Measurements from ENCODE around the gene SHPK. TPM values are rescaled to one million over a fixed set of nuclear protein-coding genes. Genes with fewer than 3 reads are reported as not detected.

SHPK gene
- total RNA-seq, 5 donors from 2014 or later (not counting 1 experiment from before 2014, with no cell fraction given): 6.4 to 12.3 (median 10.5) TPM

GRCh38 chr17:3663102-3664011 lies 27.3 kb upstream of the SHPK start:
- WGBS (ENCODE audit: insufficient coverage): 95% methylated on average over 31 of the region's 33 CpGs
- Mint-ChIP-seq H3K4me3 (no peak overlapping the region), H3K36me3 (no peaks in the 10 kb centered on the region), H3K9me3 (no peaks in the 10 kb centered on the region), H3K27ac (no peak overlapping the region), H3K27me3 (no peaks in the 10 kb centered on the region), H3K4me1 (peaks cover 8 to 19% (median 14%) of the 10 kb centered on the region in 3 donors)
- ATAC-seq (replicated peaks in 1 of 4) (no peak), DNase-seq (no peak)
- Histone ChIP-seq H3K27me3 (replicated peaks in 1 of 2; ENCODE audit: control insufficient read depth in 2 of 2, extremely low read depth in 1 of 2, insufficient read depth in 2 of 2, low read length in 1 of 2) (no peaks in the 10 kb centered on the region), H3K36me3 (ENCODE audit: control insufficient read depth in 2 of 2, extremely low read depth in 1 of 2, insufficient read depth in 1 of 2, low read length in 1 of 2) (peaks cover 3% of the 10 kb centered on the region in 2 donors), H3K9me3 (no peaks in the 10 kb centered on the region), H3K4me3 (ENCODE audit: control insufficient read depth in 1 of 2, extremely low read depth in 1 of 2, low read length in 1 of 2) (no peak overlapping the region), H3K27ac (ENCODE audit: low read length) (no peak overlapping the region), H3K4me1 (ENCODE audit: control insufficient read depth in 1 of 2, extremely low read depth in 1 of 2, insufficient read depth in 2 of 2, low read length in 2 of 2) (peaks cover 0 to 12% of the 10 kb centered on the region in 2 experiments)
- POLR2A ChIA-PET: no interaction called here
- CTCF ChIA-PET: interaction anchor here in 1 of 2 donors (1.4 kb wide), 1 partner anchor 27 kb away, joined by 3 read pairs; the partner anchor contains the start of genes CTNS and SHPK

- no peak for DNase-seq
- Histone ChIP-seq H3K4me1 (ENCODE audit: control insufficient read depth in 1 of 2, extremely low read depth in 1 of 2, insufficient read depth in 2 of 2, low read length in 2 of 2) (no peaks in the 10 kb centered on the region), H3K36me3 (ENCODE audit: control insufficient read depth in 2 of 2, extremely low read depth in 1 of 2, insufficient read depth in 1 of 2, low read length in 1 of 2) (peaks cover 3% of the 10 kb centered on the region in 2 donors), H3K4me3 (ENCODE audit: control insufficient read depth in 1 of 2, extremely low read depth in 1 of 2, low read length in 1 of 2) (no peak overlapping the region), H3K9me3 (no peaks in the 10 kb centered on the region), H3K27me3 (replicated peaks in 1 of 2; ENCODE audit: control insufficient read depth in 2 of 2, extremely low read depth in 1 of 2, insufficient read depth in 2 of 2, low read length in 1 of 2) (no peaks in the 10 kb centered on the region), H3K27ac (ENCODE audit: low read length) (no peak overlapping the region)
- ATAC-seq (replicated peaks in 1 of 4): no peak
- H3K9me3 Mint-ChIP-seq: no peaks in the 10 kb centered on the region
- 96% methylated on average over 22 of the region's 23 CpGs for WGBS (ENCODE audit: insufficient coverage)
- no peak overlapping the region for H3K27ac Mint-ChIP-seq
- no peaks in the 10 kb centered on the region for H3K27me3 Mint-ChIP-seq
- peaks cover 0 to 3% (median 0%) of the 10 kb centered on the region in 3 donors for H3K4me1 Mint-ChIP-seq
- H3K4me3 Mint-ChIP-seq: no peak overlapping the region
- no peaks in the 10 kb centered on the region for H3K36me3 Mint-ChIP-seq
- POLR2A ChIA-PET: no interaction called here
- CTCF ChIA-PET: no interaction called here
Measured at GRCh38 chr17:3660311-3660891, 24.4 kb upstream of the SHPK start.

GRCh38 chr17:3659541-3660111 lies 23.6 kb upstream of the SHPK start:
- no peaks in the 10 kb centered on the region for H3K4me1 Mint-ChIP-seq
- H3K27me3 Mint-ChIP-seq: no peaks in the 10 kb centered on the region
- Histone ChIP-seq H3K4me1 (ENCODE audit: control insufficient read depth in 1 of 2, extremely low read depth in 1 of 2, insufficient read depth in 2 of 2, low read length in 2 of 2) (no peaks in the 10 kb centered on the region), H3K9me3 (no peaks in the 10 kb centered on the region), H3K27ac (ENCODE audit: low read length) (no peak overlapping the region), H3K27me3 (replicated peaks in 1 of 2; ENCODE audit: control insufficient read depth in 2 of 2, extremely low read depth in 1 of 2, insufficient read depth in 2 of 2, low read length in 1 of 2) (no peaks in the 10 kb centered on the region), H3K4me3 (ENCODE audit: control insufficient read depth in 1 of 2, extremely low read depth in 1 of 2, low read length in 1 of 2) (no peak overlapping the region), H3K36me3 (ENCODE audit: control insufficient read depth in 2 of 2, extremely low read depth in 1 of 2, insufficient read depth in 1 of 2, low read length in 1 of 2) (peaks cover 3 to 7% of the 10 kb centered on the region in 2 donors)
- H3K9me3 Mint-ChIP-seq: no peaks in the 10 kb centered on the region
- CTCF ChIA-PET: no interaction called here
- no peak overlapping the region for H3K4me3 Mint-ChIP-seq
- DNase-seq (no peak), ATAC-seq (replicated peaks in 1 of 4) (no peak)
- no peak overlapping the region for H3K27ac Mint-ChIP-seq
- H3K36me3 Mint-ChIP-seq: no peaks in the 10 kb centered on the region
- POLR2A ChIA-PET: no interaction called here
- WGBS (ENCODE audit: insufficient coverage): 94% methylated on average over 9 of the region's 22 CpGs

GRCh38 chr17:3658784-3659449 lies 22.9 kb upstream of the SHPK start:
- CTCF ChIA-PET: no interaction called here
- H3K27ac Mint-ChIP-seq: no peak overlapping the region
- Histone ChIP-seq H3K4me3 (ENCODE audit: control insufficient read depth in 1 of 2, extremely low read depth in 1 of 2, low read length in 1 of 2) (no peak overlapping the region), H3K27ac (ENCODE audit: low read length) (no peak overlapping the region), H3K27me3 (replicated peaks in 1 of 2; ENCODE audit: control insufficient read depth in 2 of 2, extremely low read depth in 1 of 2, insufficient read depth in 2 of 2, low read length in 1 of 2) (no peaks in the 10 kb centered on the region), H3K9me3 (no peaks in the 10 kb centered on the region), H3K36me3 (ENCODE audit: control insufficient read depth in 2 of 2, extremely low read depth in 1 of 2, insufficient read depth in 1 of 2, low read length in 1 of 2) (peaks cover 3 to 7% of the 10 kb centered on the region in 2 donors), H3K4me1 (ENCODE audit: control insufficient read depth in 1 of 2, extremely low read depth in 1 of 2, insufficient read depth in 2 of 2, low read length in 2 of 2) (no peaks in the 10 kb centered on the region)
- H3K4me3 Mint-ChIP-seq: no peak overlapping the region
- POLR2A ChIA-PET: no interaction called here
- H3K4me1 Mint-ChIP-seq: no peaks in the 10 kb centered on the region
- no peaks in the 10 kb centered on the region for H3K9me3 Mint-ChIP-seq
- DNase-seq (no peak), ATAC-seq (replicated peaks in 1 of 4) (no peak)
- no peaks in the 10 kb centered on the region for H3K36me3 Mint-ChIP-seq
- 83% methylated on average over 21 of the region's 22 CpGs for WGBS (ENCODE audit: insufficient coverage)
- no peaks in the 10 kb centered on the region for H3K27me3 Mint-ChIP-seq

GRCh38 chr17:3657874-3658783 lies 22.1 kb upstream of the SHPK start:
- ChIA-PET CTCF (no interaction called here), POLR2A (no interaction called here)
- Mint-ChIP-seq H3K36me3 (no peaks in the 10 kb centered on the region), H3K9me3 (no peaks in the 10 kb centered on the region), H3K27me3 (no peaks in the 10 kb centered on the region), H3K4me1 (no peaks in the 10 kb centered on the region), H3K27ac (no peak overlapping the region), H3K4me3 (no peak overlapping the region)
- H3K27me3 ChIP-seq (replicated peaks in 1 of 2; ENCODE audit: control insufficient read depth in 2 of 2, extremely low read depth in 1 of 2, insufficient read depth in 2 of 2, low read length in 1 of 2): no peaks in the 10 kb centered on the region
- ATAC-seq (replicated peaks in 1 of 4): no peak
- H3K9me3 ChIP-seq: no peaks in the 10 kb centered on the region
- DNase-seq: no peak
- peaks cover 3 to 7% of the 10 kb centered on the region in 2 donors for H3K36me3 ChIP-seq (ENCODE audit: control insufficient read depth in 2 of 2, extremely low read depth in 1 of 2, insufficient read depth in 1 of 2, low read length in 1 of 2)
- H3K4me1 ChIP-seq (ENCODE audit: control insufficient read depth in 1 of 2, extremely low read depth in 1 of 2, insufficient read depth in 2 of 2, low read length in 2 of 2): no peaks in the 10 kb centered on the region
- H3K4me3 ChIP-seq (ENCODE audit: control insufficient read depth in 1 of 2, extremely low read depth in 1 of 2, low read length in 1 of 2): no peak overlapping the region
- WGBS (ENCODE audit: insufficient coverage): 93% methylated on average over 31 of the region's 42 CpGs
- H3K27ac ChIP-seq (ENCODE audit: low read length): no peak overlapping the region

GRCh38 chr17:3657588-3657869 lies 21.5 kb upstream of the SHPK start:
- H3K4me1 ChIP-seq (ENCODE audit: control insufficient read depth in 1 of 2, extremely low read depth in 1 of 2, insufficient read depth in 2 of 2, low read length in 2 of 2): no peaks in the 10 kb centered on the region
- WGBS (ENCODE audit: insufficient coverage): 95% methylated on average over 7 of the region's 7 CpGs
- no peak overlapping the region for H3K4me3 ChIP-seq (ENCODE audit: control insufficient read depth in 1 of 2, extremely low read depth in 1 of 2, low read length in 1 of 2)
- ChIA-PET POLR2A (no interaction called here), CTCF (no interaction called here)
- no peaks in the 10 kb centered on the region for H3K4me1 Mint-ChIP-seq
- H3K27me3 Mint-ChIP-seq: no peaks in the 10 kb centered on the region
- H3K9me3 ChIP-seq: no peaks in the 10 kb centered on the region
- no peaks in the 10 kb centered on the region for H3K9me3 Mint-ChIP-seq
- peaks cover 0 to 7% of the 10 kb centered on the region in 2 donors for H3K36me3 ChIP-seq (ENCODE audit: control insufficient read depth in 2 of 2, extremely low read depth in 1 of 2, insufficient read depth in 1 of 2, low read length in 1 of 2)
- no peak overlapping the region for H3K27ac ChIP-seq (ENCODE audit: low read length)
- H3K27ac Mint-ChIP-seq: no peak overlapping the region
- no peak for DNase-seq
- no peak for ATAC-seq (replicated peaks in 1 of 4)
- no peaks in the 10 kb centered on the region for H3K36me3 Mint-ChIP-seq
- H3K27me3 ChIP-seq (replicated peaks in 1 of 2; ENCODE audit: control insufficient read depth in 2 of 2, extremely low read depth in 1 of 2, insufficient read depth in 2 of 2, low read length in 1 of 2): no peaks in the 10 kb centered on the region
- H3K4me3 Mint-ChIP-seq: no peak overlapping the region
